OCI-LY1 (cell line): ENCODE data around the gene GNB5.

ENCODE experiments used
- EZH2 ChIP-seq: fragments of 200-600 bp; sonication (generic), shearing (Covaris generic); IDR thresholded peaks from 2 replicates; pipeline ENCODE4 v1.8.0; 2017; ENCODE audit warnings: borderline replicate concordance, mixed run types, mild to moderate bottlenecking, antibody characterized with exemption, low read length, moderate library complexity, mixed read lengths
- TF ChIP-seq, protein P1 (sequence below): fragments of 200-600 bp; sonication (generic), shearing (Covaris generic); IDR thresholded peaks from 2 replicates; pipeline ENCODE4 v1.5.1; 2017; ENCODE audit warnings: mild to moderate bottlenecking, antibody characterized with exemption, low read length, moderate library complexity, mixed read lengths

DNA sequence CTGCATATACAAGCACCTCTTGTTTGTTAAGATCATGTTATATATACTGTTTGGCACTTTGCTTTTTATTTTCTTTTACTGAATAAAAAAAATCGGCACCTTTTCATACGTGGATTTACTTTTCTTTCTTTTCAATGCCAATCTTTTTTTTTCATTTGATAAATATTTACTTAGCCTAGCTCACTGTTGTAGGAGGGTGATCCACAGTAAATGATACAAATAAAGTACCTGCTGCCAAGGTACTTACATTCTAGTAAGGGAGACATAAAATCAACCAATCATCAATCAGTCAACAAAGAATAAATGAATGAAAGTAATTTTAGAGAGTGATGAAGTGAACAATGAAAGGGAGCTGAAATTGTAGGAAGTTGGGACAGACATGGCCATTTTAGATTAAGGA lies 18.3 kb downstream of the GNB5 start:
- TF ChIP-seq, protein P1, sequence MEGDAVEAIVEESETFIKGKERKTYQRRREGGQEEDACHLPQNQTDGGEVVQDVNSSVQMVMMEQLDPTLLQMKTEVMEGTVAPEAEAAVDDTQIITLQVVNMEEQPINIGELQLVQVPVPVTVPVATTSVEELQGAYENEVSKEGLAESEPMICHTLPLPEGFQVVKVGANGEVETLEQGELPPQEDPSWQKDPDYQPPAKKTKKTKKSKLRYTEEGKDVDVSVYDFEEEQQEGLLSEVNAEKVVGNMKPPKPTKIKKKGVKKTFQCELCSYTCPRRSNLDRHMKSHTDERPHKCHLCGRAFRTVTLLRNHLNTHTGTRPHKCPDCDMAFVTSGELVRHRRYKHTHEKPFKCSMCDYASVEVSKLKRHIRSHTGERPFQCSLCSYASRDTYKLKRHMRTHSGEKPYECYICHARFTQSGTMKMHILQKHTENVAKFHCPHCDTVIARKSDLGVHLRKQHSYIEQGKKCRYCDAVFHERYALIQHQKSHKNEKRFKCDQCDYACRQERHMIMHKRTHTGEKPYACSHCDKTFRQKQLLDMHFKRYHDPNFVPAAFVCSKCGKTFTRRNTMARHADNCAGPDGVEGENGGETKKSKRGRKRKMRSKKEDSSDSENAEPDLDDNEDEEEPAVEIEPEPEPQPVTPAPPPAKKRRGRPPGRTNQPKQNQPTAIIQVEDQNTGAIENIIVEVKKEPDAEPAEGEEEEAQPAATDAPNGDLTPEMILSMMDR: no peak
- TF ChIP-seq EZH2: no peak
